Calu3 (cell line): ENCODE data around the gene MACROD1. TPM values are rescaled to one million over a fixed set of nuclear protein-coding genes. Genes with fewer than 3 reads are reported as not detected.

Source experiments
- BruUV-seq: library from RNA; stranded (reverse); fragments of 400-500 nt; replicated peaks from 2 replicates; lab custom pipeline; 2021; lab: Mats Ljungman, UMichigan
- CTCF ChIA-PET: fragments of 300-600 bp; sonication (Branson Sonifier 250); formaldehyde crosslinking; loops from one replicate; lab custom pipeline; 2022; ENCODE audit warnings: antibody characterized with exemption; lab: Charles Lee
- DNase-seq: peaks from one replicate; pipeline ENCODE4 v3.0.0; 2022
- H3K27ac Mint-ChIP-seq: one replicate; pipeline ENCODE4 v1.8.0; 2022; ENCODE audit warnings: mixed read lengths; ENCODE audit not compliant: unreplicated experiment
- H3K27me3 Mint-ChIP-seq: one replicate; pipeline ENCODE4 v1.8.0; 2022; ENCODE audit warnings: mixed read lengths; ENCODE audit not compliant: unreplicated experiment
- H3K36me3 Mint-ChIP-seq: one replicate; pipeline ENCODE4 v1.8.0; 2022; ENCODE audit warnings: mild to moderate bottlenecking, moderate library complexity, mixed read lengths; ENCODE audit not compliant: insufficient read depth, unreplicated experiment
- H3K4me1 Mint-ChIP-seq: one replicate; pipeline ENCODE4 v1.8.0; 2022; ENCODE audit warnings: mild to moderate bottlenecking, low read depth, mixed read lengths; ENCODE audit not compliant: unreplicated experiment
- H3K4me3 Mint-ChIP-seq: one replicate; pipeline ENCODE4 v1.8.0; 2022; ENCODE audit warnings: mild to moderate bottlenecking, low read depth, moderate library complexity, mixed read lengths; ENCODE audit not compliant: unreplicated experiment
- H3K9me3 Mint-ChIP-seq: one replicate; pipeline ENCODE4 v1.8.0; 2022; ENCODE audit warnings: low read depth, mixed read lengths; ENCODE audit not compliant: unreplicated experiment
- intact Hi-C: fragments of 100-400 bp; cut with micrococcal nuclease; formaldehyde crosslinking; loops from one replicate; pipeline ENCODE4 v1.10.0; 2022; ENCODE audit not compliant: unreplicated experiment
- total RNA-seq: library from RNA; stranded (reverse); gene quantifications from 2 replicates; pipeline ENCODE4 v1.2.3, GENCODE V29; 2022
- TF ChIP-seq, protein P1 (sequence below): fragments of 200-600 bp; IDR thresholded peaks from one replicate; pipeline ENCODE4 v1.8.0; 2022; ENCODE audit warnings: antibody characterized with exemption; ENCODE audit not compliant: unreplicated experiment

Gene MACROD1
- total RNA-seq, 1 experiment from 2014 or later = 35.7 TPM

DNA sequence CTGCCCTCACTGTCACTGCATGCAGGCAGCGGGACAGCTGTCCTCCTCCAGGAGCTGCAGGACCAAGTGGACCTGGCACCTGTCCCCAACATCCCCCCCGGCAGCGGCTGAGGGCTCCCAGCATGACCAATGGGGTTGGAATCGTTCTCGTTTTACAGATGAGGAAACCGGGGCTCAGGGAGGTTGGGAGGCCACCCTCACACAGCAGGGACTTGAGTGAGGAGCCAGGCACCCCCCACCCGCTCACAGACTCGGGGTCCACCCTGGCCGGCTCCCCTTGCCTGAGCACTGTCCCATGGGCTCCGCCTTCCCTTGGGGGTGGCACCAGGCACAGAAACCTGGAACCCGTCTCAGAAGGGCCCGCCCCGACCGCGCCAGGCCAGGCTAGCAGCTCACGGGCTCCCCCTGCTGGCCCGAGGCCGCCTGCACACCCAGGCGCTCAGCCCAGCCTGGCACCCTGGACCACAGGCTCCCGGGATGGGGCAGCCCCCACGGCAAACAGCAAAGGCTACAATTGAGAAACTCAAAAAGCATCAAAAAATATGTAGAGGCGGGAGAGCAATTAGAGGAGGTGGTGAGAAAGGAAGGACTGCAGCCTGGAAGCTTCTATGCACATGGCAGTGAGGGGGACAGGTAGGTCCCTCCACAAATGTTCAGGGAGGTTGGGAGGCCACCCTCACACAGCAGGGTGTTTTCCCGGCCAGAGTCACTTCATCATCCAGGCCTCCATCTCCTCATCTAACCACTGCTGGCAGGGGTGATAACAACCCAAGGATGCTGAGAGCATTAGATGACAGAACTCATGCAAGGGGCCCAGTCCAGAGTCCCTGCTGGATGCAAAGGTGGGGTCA is 12.8 kb downstream of the MACROD1 start:
- intact Hi-C loops = no loop called here

DNA sequence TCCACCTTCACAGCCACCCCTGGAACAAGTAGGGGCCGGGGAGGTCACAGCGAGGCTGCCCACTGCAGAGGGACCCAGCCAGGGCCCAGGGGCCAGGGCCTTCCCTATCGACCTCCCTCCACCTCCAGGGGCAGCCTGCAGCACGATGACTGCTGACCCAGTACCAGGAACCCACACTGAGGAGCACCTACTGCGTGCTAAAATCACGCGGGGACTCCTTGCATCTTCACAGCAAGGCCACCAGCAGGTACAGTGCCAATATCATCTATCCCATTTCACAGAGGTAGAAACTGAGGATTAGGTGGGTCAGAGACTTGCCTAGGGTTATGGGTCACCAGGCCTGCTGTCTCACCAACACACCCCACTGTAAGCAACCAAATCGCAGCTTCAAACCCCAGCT is 14.6 kb downstream of the MACROD1 start:
- Mint-ChIP-seq H3K4me3 (no peak overlapping the region), H3K9me3 (no peaks in the 10 kb centered on the region), H3K27me3 (no peaks in the 10 kb centered on the region), H3K27ac (no peak overlapping the region), H3K36me3 (peaks cover 9% of the 10 kb centered on the region), H3K4me1 (peaks cover 9% of the 10 kb centered on the region)
- TF ChIP-seq, protein P1, sequence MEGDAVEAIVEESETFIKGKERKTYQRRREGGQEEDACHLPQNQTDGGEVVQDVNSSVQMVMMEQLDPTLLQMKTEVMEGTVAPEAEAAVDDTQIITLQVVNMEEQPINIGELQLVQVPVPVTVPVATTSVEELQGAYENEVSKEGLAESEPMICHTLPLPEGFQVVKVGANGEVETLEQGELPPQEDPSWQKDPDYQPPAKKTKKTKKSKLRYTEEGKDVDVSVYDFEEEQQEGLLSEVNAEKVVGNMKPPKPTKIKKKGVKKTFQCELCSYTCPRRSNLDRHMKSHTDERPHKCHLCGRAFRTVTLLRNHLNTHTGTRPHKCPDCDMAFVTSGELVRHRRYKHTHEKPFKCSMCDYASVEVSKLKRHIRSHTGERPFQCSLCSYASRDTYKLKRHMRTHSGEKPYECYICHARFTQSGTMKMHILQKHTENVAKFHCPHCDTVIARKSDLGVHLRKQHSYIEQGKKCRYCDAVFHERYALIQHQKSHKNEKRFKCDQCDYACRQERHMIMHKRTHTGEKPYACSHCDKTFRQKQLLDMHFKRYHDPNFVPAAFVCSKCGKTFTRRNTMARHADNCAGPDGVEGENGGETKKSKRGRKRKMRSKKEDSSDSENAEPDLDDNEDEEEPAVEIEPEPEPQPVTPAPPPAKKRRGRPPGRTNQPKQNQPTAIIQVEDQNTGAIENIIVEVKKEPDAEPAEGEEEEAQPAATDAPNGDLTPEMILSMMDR = no peak
- DNase-seq = no peak
- BruUV-seq = no TSS peak
- CTCF ChIA-PET = interaction anchor here (1.0 kb wide), 1 partner anchor 66 kb away, joined by 3 read pairs; no protein-coding TSS in a partner anchor
- intact Hi-C loops = no loop called here

More for the DNA sequence above, 12.8 kb downstream of the MACROD1 start:
- no peak overlapping the region for H3K4me3 Mint-ChIP-seq
- no TSS peak for BruUV-seq
- peak; percentile 80 for DNase-seq
- no peak overlapping the region for H3K27ac Mint-ChIP-seq
- peaks cover 9% of the 10 kb centered on the region for H3K4me1 Mint-ChIP-seq
- no peaks in the 10 kb centered on the region for H3K27me3 Mint-ChIP-seq
- no peaks in the 10 kb centered on the region for H3K9me3 Mint-ChIP-seq
- TF ChIP-seq, protein P1 = peak; percentile 93
- H3K36me3 Mint-ChIP-seq = peaks cover 9% of the 10 kb centered on the region
- CTCF ChIA-PET = interaction anchor here (1.2 kb wide), 1 partner anchor 34 kb away, joined by 3 read pairs; no protein-coding TSS in a partner anchor

DNA sequence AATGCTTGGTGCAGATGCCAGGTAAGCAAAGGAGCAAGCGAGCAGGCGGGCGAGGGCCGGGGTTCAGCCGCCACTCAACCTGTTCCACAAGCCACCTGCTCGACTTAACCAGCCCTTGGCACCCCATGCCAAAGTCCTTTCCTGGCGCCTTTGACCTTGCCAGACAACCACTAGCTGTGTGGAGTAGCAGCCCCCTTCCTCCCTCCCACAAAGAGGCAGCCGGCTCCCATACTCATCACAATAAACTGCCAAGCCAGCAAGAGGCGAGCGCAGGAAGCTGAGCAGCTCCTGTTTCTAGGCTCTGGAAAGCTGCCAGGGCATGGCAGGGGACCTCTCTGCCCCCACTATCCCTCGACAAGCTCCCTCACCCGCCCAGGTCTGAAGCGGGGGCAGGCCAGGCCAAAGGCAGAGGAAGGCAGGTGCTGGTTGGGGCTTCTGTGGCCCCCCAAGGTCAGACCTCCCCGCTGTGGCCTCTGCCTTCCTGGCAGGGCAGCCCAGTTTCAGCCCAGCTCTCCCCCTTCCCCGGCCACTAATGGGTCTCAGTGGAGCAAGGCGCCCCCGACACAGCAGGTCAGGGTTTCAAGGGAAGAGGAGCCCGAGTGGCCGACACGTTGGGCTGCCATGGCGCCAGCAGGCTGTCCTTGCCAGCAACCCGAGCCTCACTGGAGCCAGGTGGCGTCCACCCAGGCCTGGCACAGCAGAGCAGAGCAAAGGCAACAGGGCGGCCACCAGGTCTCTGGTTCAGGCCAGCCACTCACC is 15.3 kb downstream of the MACROD1 start:
- TF ChIP-seq, protein P1 = no peak
- Mint-ChIP-seq H3K27ac (no peak overlapping the region), H3K4me3 (no peak overlapping the region), H3K4me1 (peaks cover 9% of the 10 kb centered on the region), H3K27me3 (no peaks in the 10 kb centered on the region), H3K36me3 (peaks cover 9% of the 10 kb centered on the region), H3K9me3 (no peaks in the 10 kb centered on the region)
- CTCF ChIA-PET = interaction anchor here (0.5 kb wide), 1 partner anchor 133 kb away, joined by 3 read pairs; no protein-coding TSS in a partner anchor
- no peak for DNase-seq
- intact Hi-C loops = no loop called here
- no TSS peak for BruUV-seq

DNA sequence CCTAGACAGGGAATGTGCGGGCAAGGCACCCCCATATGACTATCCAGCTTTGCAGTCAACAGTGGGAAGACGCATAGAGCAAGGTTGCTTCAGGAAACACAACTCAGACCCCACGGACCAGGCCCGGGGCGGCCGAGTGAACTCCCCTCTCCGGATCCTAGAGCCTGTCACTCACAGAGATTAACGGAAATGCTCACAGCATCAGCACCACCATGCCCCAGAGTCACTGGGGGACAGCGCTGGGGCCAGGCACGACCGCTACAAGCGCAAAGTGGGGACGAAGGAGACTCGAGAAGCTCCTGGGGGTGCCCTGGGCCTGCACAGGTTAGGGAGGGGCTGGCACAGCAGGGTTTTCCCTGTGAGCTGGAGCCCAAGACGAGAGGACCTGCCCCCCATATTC is 15.9 kb downstream of the MACROD1 start:
- intact Hi-C loops = no loop called here
- no peak overlapping the region for H3K4me3 Mint-ChIP-seq
- TF ChIP-seq, protein P1 = no peak
- no TSS peak for BruUV-seq
- H3K36me3 Mint-ChIP-seq = peaks cover 9% of the 10 kb centered on the region
- no peaks in the 10 kb centered on the region for H3K27me3 Mint-ChIP-seq
- H3K27ac Mint-ChIP-seq = no peak overlapping the region
- H3K4me1 Mint-ChIP-seq = peaks cover 9% of the 10 kb centered on the region
- CTCF ChIA-PET = interaction anchor here (0.5 kb wide), 2 partner anchors 88 to 132 kb away, joined by 3 to 4 read pairs; no protein-coding TSS in a partner anchor
- no peaks in the 10 kb centered on the region for H3K9me3 Mint-ChIP-seq
- no peak for DNase-seq
